HG03097 (cell line): Measurements from ENCODE around the gene RGMA.
"Not testable (repeated sequence)": the region's sequence is repeated elsewhere in the genome, so short reads cannot be mapped to it uniquely, and the experiment has no call there.

Experiments used
- ATAC-seq: cut with Tn5 transposase; IDR thresholded peaks from one replicate; pipeline ENCODE4 v1.9.1; 2021; ENCODE audit not compliant: unreplicated experiment, low FRiP score

The RGMA gene

GRCh38 chr15:93068581-93069199 lies 20.3 kb downstream of the RGMA start:
- no peak for ATAC-seq

GRCh38 chr15:93067649-93068085 lies 21.3 kb downstream of the RGMA start:
- no peak for ATAC-seq

- no peak for ATAC-seq
These were observed 22.0 kb downstream of the RGMA start for GRCh38 chr15:93066834-93067648.

GRCh38 chr15:93066224-93066681 lies 22.8 kb downstream of the RGMA start:
- ATAC-seq: no peak

- ATAC-seq: no peak
These were observed 23.4 kb downstream of the RGMA start for GRCh38 chr15:93065641-93066045.

- ATAC-seq: no peak
These were observed 25.0 kb downstream of the RGMA start for GRCh38 chr15:93063796-93064690.

- no peak for ATAC-seq
These were observed 25.7 kb downstream of the RGMA start for GRCh38 chr15:93063262-93063671.

- ATAC-seq: not testable (repeated sequence)
These were observed 26.3 kb downstream of the RGMA start for GRCh38 chr15:93062628-93063261.

GRCh38 chr15:93060336-93061248 lies 28.4 kb downstream of the RGMA start:
- ATAC-seq: no peak

GRCh38 chr15:93059442-93059841 lies 29.6 kb downstream of the RGMA start:
- no peak for ATAC-seq

GRCh38 chr15:93058904-93059427 lies 30.0 kb downstream of the RGMA start:
- ATAC-seq: no peak

GRCh38 chr15:93058128-93058527 lies 30.9 kb downstream of the RGMA start:
- ATAC-seq: no peak

- ATAC-seq: no peak
These were observed 31.4 kb downstream of the RGMA start for GRCh38 chr15:93057618-93058017.

GRCh38 chr15:93056836-93057235 lies 32.2 kb downstream of the RGMA start:
- ATAC-seq: no peak

- ATAC-seq: no peak
These were observed 33.8 kb downstream of the RGMA start for GRCh38 chr15:93055211-93055610.

GRCh38 chr15:93052090-93052879 lies 36.7 kb downstream of the RGMA start:
- no peak for ATAC-seq

- ATAC-seq: no peak
These were observed 37.5 kb downstream of the RGMA start for GRCh38 chr15:93051236-93052089.

- ATAC-seq: no peak
These were observed 38.4 kb downstream of the RGMA start for GRCh38 chr15:93050648-93051047.
